UCSD-AML1 (cell line): ENCODE results near the gene TSPY10.
"Not testable (repeated sequence)": the region's sequence is repeated elsewhere in the genome, so short reads cannot be mapped to it uniquely, and the experiment has no call there.

Experiments used
- DNase-seq: peaks from one replicate; lab custom pipeline; 2025; ENCODE audit not compliant: unreplicated experiment; lab: John Stamatoyannopoulos, UW

The TSPY10 gene, protein sequence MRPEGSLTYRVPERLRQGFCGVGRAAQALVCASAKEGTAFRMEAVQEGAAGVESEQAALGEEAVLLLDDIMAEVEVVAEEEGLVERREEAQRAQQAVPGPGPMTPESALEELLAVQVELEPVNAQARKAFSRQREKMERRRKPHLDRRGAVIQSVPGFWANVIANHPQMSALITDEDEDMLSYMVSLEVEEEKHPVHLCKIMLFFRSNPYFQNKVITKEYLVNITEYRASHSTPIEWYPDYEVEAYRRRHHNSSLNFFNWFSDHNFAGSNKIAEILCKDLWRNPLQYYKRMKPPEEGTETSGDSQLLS

DNA sequence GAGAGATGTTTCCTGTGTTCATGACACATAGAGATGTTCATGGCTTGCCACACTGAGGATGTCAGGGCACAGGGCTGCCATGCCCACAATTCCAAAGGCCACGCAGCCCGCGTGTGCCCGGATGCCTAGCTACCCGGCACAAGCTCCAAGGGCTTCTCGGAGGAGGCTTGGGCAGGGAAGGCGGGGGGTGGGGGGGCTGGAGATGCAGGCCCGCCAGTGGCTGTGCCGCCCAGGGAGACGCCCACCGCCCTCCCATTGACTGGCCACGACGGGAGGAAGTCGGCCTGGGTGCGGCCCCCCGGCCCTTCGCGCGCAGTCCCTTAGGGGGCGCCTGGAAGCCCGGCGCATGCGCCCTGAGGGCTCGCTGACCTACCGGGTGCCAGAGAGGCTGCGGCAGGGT lies at the start of gene TSPY10:
Gene TSPY10, plus strand, starts transcription at position 301 of the 400 bp plus-strand sequence. Its CDS starts 46 bp downstream, at position 347.
- DNase-seq, result not testable (repeated sequence)

DNA sequence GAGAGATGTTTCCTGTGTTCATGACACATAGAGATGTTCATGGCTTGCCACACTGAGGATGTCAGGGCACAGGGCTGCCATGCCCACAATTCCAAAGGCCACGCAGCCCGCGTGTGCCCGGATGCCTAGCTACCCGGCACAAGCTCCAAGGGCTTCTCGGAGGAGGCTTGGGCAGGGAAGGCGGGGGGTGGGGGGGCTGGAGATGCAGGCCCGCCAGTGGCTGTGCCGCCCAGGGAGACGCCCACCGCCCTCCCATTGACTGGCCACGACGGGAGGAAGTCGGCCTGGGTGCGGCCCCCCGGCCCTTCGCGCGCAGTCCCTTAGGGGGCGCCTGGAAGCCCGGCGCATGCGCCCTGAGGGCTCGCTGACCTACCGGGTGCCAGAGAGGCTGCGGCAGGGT lies 40.7 kb upstream of the TSPY10 start, which contains the start of gene TSPY9:
Gene TSPY9, plus strand, starts transcription at position 301 of the 400 bp plus-strand sequence. Its CDS starts 46 bp downstream, at position 347.
- DNase-seq, result not testable (repeated sequence)

DNA sequence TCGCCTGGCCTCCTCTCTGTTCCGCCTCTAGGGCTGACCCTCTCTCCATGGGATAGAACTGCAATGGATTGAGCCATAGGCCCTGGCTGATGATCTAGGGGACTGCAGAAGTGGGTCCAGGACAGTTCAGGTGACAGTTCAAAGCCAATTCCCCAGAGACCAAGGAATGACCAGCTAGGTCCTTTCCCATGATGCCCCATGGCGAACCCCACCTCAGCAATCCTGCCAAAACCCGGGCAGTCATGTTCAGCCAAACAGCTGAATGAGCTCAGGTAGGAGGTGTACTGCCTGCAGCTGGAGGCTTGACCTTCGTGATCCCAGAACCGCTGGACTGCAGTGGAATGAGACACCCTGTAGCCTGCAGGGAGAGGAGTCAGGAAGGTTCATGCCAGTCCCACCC lies 23.3 kb upstream of the TSPY10 start:
- not testable (repeated sequence) for DNase-seq

DNA sequence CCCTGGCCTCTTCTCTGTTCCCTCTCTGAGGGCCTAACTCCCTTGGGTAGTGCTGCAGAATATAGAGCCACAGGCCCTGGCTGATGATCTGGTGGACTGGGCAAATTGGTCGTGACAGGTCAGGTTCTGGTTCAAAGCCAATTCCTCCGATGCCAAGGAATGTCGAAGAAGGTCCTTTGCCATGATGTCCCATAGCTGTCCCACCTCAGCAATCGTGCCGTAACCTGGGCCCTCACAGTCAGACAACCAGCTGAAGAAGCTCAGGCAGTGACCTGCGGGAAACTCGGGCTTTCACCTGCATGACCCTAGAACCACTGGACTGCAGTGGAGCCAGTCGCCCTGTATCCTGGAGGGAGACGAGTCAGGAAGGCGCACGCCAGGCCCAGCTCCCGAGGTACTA lies 11.4 kb upstream of the TSPY10 start:
- DNase-seq, result not testable (repeated sequence)
